ENCODE measurements around the gene MCC.

MCC gene

GRCh38 chr5:113357696-113358476 lies 130.4 kb downstream of the MCC start:
- TF ChIP-seq TAF1 (IDR thresholded peaks at IDR 0.05; ENCODE audit: borderline replicate concordance, insufficient read depth, low read length) (no peak), REST (IDR thresholded peaks at IDR 0.05; ENCODE audit: insufficient read depth in 1 of 2, low read depth in 2 of 2, low read length in 2 of 2) (no peak), FOXP2 (optimal IDR thresholded peaks at IDR 0.05; ENCODE audit: borderline replicate concordance, extremely low read depth, extremely low read length, insufficient read depth) (no peak), POLR2AphosphoS5 (IDR thresholded peaks at IDR 0.05; ENCODE audit: low read depth, low read length) (no peak), SIN3A (IDR thresholded peaks at IDR 0.05; ENCODE audit: borderline replicate concordance, insufficient read depth, low read length) (no peak)

- TF ChIP-seq POLR2AphosphoS5 (IDR thresholded peaks at IDR 0.05; ENCODE audit: low read depth, low read length) (no peak), FOXP2 (optimal IDR thresholded peaks at IDR 0.05; ENCODE audit: borderline replicate concordance, extremely low read depth, extremely low read length, insufficient read depth) (no peak), TAF1 (IDR thresholded peaks at IDR 0.05; ENCODE audit: borderline replicate concordance, insufficient read depth, low read length) (no peak), REST (IDR thresholded peaks at IDR 0.05; ENCODE audit: insufficient read depth in 1 of 2, low read depth in 2 of 2, low read length in 2 of 2) (no peak), SIN3A (IDR thresholded peaks at IDR 0.05; ENCODE audit: borderline replicate concordance, insufficient read depth, low read length) (no peak)
These were observed 131.8 kb downstream of the MCC start for GRCh38 chr5:113356487-113356886.

DNA sequence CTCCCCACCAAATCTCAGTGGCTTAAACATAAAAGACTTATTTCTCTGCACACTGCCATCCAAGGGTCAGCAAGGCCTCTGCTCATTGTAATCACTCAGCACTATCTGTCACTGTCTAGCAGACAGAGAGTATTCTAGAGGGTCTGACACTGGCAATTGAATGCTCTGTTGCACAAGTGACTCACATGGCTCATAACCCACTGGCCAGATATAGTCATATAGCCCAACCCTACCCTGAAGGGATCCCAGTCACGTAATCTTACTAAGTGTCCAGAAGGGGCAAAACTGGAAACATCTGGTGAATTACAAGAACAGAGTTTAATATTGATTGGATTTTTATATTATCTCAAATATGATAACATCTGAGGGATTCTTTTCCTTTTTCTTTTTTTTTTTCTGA lies 134.2 kb downstream of the MCC start:
- TF ChIP-seq REST (IDR thresholded peaks at IDR 0.05; ENCODE audit: insufficient read depth in 1 of 2, low read depth in 2 of 2, low read length in 2 of 2): no peak
- TF ChIP-seq SIN3A (IDR thresholded peaks at IDR 0.05; ENCODE audit: borderline replicate concordance, insufficient read depth, low read length): no peak
- TF ChIP-seq FOXP2 (optimal IDR thresholded peaks at IDR 0.05; ENCODE audit: borderline replicate concordance, extremely low read depth, extremely low read length, insufficient read depth): no peak
- TF ChIP-seq POLR2AphosphoS5 (IDR thresholded peaks at IDR 0.05; ENCODE audit: low read depth, low read length): no peak
- no peak for TF ChIP-seq TAF1 (IDR thresholded peaks at IDR 0.05; ENCODE audit: borderline replicate concordance, insufficient read depth, low read length)

DNA sequence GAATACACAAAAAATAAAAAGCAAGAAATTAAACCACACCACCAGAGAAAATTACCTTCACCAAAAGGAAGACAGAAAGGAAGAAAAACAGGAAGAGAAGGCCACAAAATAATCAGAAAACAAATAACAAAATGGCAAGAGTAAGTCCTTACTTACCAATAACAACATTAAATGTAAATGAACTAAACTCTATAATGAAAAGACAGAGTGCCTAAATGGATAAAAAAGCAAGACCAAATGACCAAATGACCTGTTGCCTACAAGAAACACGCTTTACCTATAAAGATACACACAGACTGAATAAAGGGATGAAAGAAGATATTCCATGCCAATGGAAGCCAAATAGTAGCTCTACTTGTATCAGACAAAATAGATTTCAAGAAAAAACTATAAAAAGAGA lies 140.7 kb downstream of the MCC start:
- no peak for TF ChIP-seq REST (IDR thresholded peaks at IDR 0.05; ENCODE audit: insufficient read depth in 1 of 2, low read depth in 2 of 2, low read length in 2 of 2)
- TF ChIP-seq POLR2AphosphoS5 (IDR thresholded peaks at IDR 0.05; ENCODE audit: low read depth, low read length): no peak
- no peak for TF ChIP-seq SIN3A (IDR thresholded peaks at IDR 0.05; ENCODE audit: borderline replicate concordance, insufficient read depth, low read length)
- TF ChIP-seq FOXP2 (optimal IDR thresholded peaks at IDR 0.05; ENCODE audit: borderline replicate concordance, extremely low read depth, extremely low read length, insufficient read depth): no peak
- TF ChIP-seq TAF1 (IDR thresholded peaks at IDR 0.05; ENCODE audit: borderline replicate concordance, insufficient read depth, low read length): no peak
